Measurements from ENCODE around the gene IL1RAPL1.
"Not testable (repeated sequence)": the region's sequence is repeated elsewhere in the genome, so short reads cannot be mapped to it uniquely, and the experiment has no call there.

IL1RAPL1 gene

GRCh38 chrX:29295987-29296680, 708.9 kb downstream of the IL1RAPL1 start:
- no peak for DNase-seq

- no peak for DNase-seq
These were observed 710.0 kb downstream of the IL1RAPL1 start for GRCh38 chrX:29297171-29297800.

GRCh38 chrX:29299684-29300083, 712.4 kb downstream of the IL1RAPL1 start:
- no peak for DNase-seq

- no peak for DNase-seq
These were observed 721.5 kb downstream of the IL1RAPL1 start for GRCh38 chrX:29308726-29309125.

GRCh38 chrX:29315931-29316330, 728.7 kb downstream of the IL1RAPL1 start:
- DNase-seq: no peak

- no peak for DNase-seq
These were observed 730.8 kb downstream of the IL1RAPL1 start for GRCh38 chrX:29318012-29318411.

- not testable (repeated sequence) for DNase-seq
These were observed 745.2 kb downstream of the IL1RAPL1 start for GRCh38 chrX:29332429-29332828.

GRCh38 chrX:29333091-29333490, 745.8 kb downstream of the IL1RAPL1 start:
- DNase-seq: not testable (repeated sequence)

- DNase-seq: no peak
These were observed 761.0 kb downstream of the IL1RAPL1 start for GRCh38 chrX:29348288-29348687.

GRCh38 chrX:29359276-29359675, 772.0 kb downstream of the IL1RAPL1 start:
- no peak for DNase-seq

- not testable (repeated sequence) for DNase-seq
These were observed 787.5 kb downstream of the IL1RAPL1 start for GRCh38 chrX:29374765-29375164.

GRCh38 chrX:29376584-29376983, 789.3 kb downstream of the IL1RAPL1 start:
- no peak for DNase-seq

GRCh38 chrX:29382811-29383210, 795.6 kb downstream of the IL1RAPL1 start:
- DNase-seq: no peak

- no peak for DNase-seq
These were observed 801.3 kb downstream of the IL1RAPL1 start for GRCh38 chrX:29388509-29388908.

GRCh38 chrX:29397506-29397905, 810.3 kb downstream of the IL1RAPL1 start:
- DNase-seq: no peak

GRCh38 chrX:29407357-29407756, 820.1 kb downstream of the IL1RAPL1 start:
- no peak for DNase-seq

GRCh38 chrX:29419774-29420553, 832.7 kb downstream of the IL1RAPL1 start:
- no peak for DNase-seq

GRCh38 chrX:29422034-29422433, 834.8 kb downstream of the IL1RAPL1 start:
- no peak for DNase-seq

- no peak for DNase-seq
These were observed 844.6 kb downstream of the IL1RAPL1 start for GRCh38 chrX:29431895-29432294.

GRCh38 chrX:29432534-29432933, 845.3 kb downstream of the IL1RAPL1 start:
- no peak for DNase-seq

GRCh38 chrX:29434939-29435338, 847.7 kb downstream of the IL1RAPL1 start:
- DNase-seq: no peak

GRCh38 chrX:29435396-29435795, 848.1 kb downstream of the IL1RAPL1 start:
- DNase-seq: no peak

- no peak for DNase-seq
These were observed 860.6 kb downstream of the IL1RAPL1 start for GRCh38 chrX:29447867-29448266.

GRCh38 chrX:29453333-29453732, 866.1 kb downstream of the IL1RAPL1 start:
- DNase-seq: no peak
